ENCODE data around the gene ANXA9.

- TF ChIP-seq CTCF (IDR thresholded peaks at IDR 0.05) (peak in 3 of 4 experiments; percentile 79 to 89 (median 83)), EP300 (IDR thresholded peaks at IDR 0.05) (no peak), POLR2A (IDR thresholded peaks at IDR 0.05) (no peak), POLR2AphosphoS5 (IDR thresholded peaks at IDR 0.05) (no peak)
These were observed 13.8 kb downstream of the ANXA9 start for GRCh38 chr1:150995896-150996295.

Measured in gastroesophageal sphincter (tissue), 3 donors.